H1 (cell line): ENCODE results near the gene RNF183. TPM values are rescaled to one million over a fixed set of nuclear protein-coding genes. Genes with fewer than 3 reads are reported as not detected.

Source experiments
- CTCF ChIA-PET: fragments of 300-600 bp; sonication (Branson Sonifier 250); formaldehyde crosslinking; loops from one replicate; lab custom pipeline; 2021; ENCODE audit not compliant: partially characterized antibody; lab: Charles Lee
- POLR2A ChIA-PET: fragments of 300-600 bp; sonication (Branson Sonifier 250); formaldehyde crosslinking; loops from one replicate; lab custom pipeline; 2021; ENCODE audit warnings: inconsistent platforms; ENCODE audit not compliant: partially characterized antibody; lab: Charles Lee
- DNase-seq, 2 experiments: peaks; one replicate each; pipeline versions ENCODE4 v3.0.0 to v3.0.0-alpha.2; 2010 to 2022; ENCODE audit warnings: low spot score in 2 of 2, low read depth in 1 of 2, mixed read lengths in 1 of 2
- FAIRE-seq: peaks from 2 replicates; lab custom pipeline; 2011; peaks lifted over from hg19 to GRCh38; lab: Jason Lieb, UNC
- H2AFZ ChIP-seq: 2 replicates; pipeline ENCODE4 v1.8.1; 2012; ENCODE audit warnings: low read length, inconsistent platforms
- H2AK5ac ChIP-seq: 2 replicates; pipeline ENCODE4 v1.6.1; 2013; ENCODE audit warnings: low read depth, low read length
- H2BK120ac ChIP-seq: replicated peaks from 2 replicates; pipeline ENCODE3; 2013; ENCODE audit warnings: low read depth, low read length, inconsistent platforms
- H2BK12ac ChIP-seq: 2 replicates; pipeline ENCODE4 v1.6.1; 2013; ENCODE audit warnings: low read depth, low read length
- H2BK15ac ChIP-seq: 2 replicates; pipeline ENCODE4 v1.6.1; 2013; ENCODE audit warnings: low read length
- H2BK20ac ChIP-seq: 2 replicates; pipeline ENCODE4 v1.6.1; 2013; ENCODE audit warnings: low read length
- H2BK5ac ChIP-seq: 2 replicates; pipeline ENCODE4 v1.6.1; 2013; ENCODE audit warnings: low read depth, low read length
- H3K14ac ChIP-seq: 2 replicates; pipeline ENCODE4 v1.6.1; 2013; ENCODE audit warnings: inconsistent platforms; ENCODE audit not compliant: insufficient read length
- H3K18ac ChIP-seq: 2 replicates; pipeline ENCODE4 v1.6.1; 2013; ENCODE audit warnings: low read length; ENCODE audit errors: extremely low read depth
- H3K23ac ChIP-seq: 2 replicates; pipeline ENCODE4 v1.6.1; 2013; ENCODE audit warnings: inconsistent platforms; ENCODE audit not compliant: insufficient read length
- H3K23me2 ChIP-seq: 2 replicates; pipeline ENCODE4 v1.6.1; 2013; ENCODE audit warnings: low read depth, low read length
- H3K27ac ChIP-seq: 2 replicates; pipeline ENCODE4 v1.6.1; 2011; ENCODE audit warnings: low read depth, low read length, inconsistent platforms
- H3K27me3 ChIP-seq, 4 experiments: replicated peaks in 1 of 4; 1 replicate in 1 of 4; 2 replicates in 3 of 4; pipeline versions ENCODE4 v1.6.1 to v1.8.1; 2011 to 2013; ENCODE audit warnings: low read length in 3 of 4, mild to moderate bottlenecking in 3 of 4, inconsistent platforms in 2 of 4, mixed read lengths in 2 of 4, moderate library complexity in 1 of 4; ENCODE audit not compliant: control insufficient read depth in 3 of 4, insufficient read depth in 3 of 4; ENCODE audit errors: extremely low read depth in 1 of 4
- H3K36me3 ChIP-seq, 4 experiments: 2 replicates each; pipeline versions ENCODE4 v1.6.1 to v1.8.1; 2011 to 2013; ENCODE audit warnings: mild to moderate bottlenecking in 4 of 4, low read length in 3 of 4, moderate library complexity in 2 of 4, control low read depth in 1 of 4, inconsistent platforms in 1 of 4; ENCODE audit not compliant: insufficient read depth in 4 of 4, control insufficient read depth in 2 of 4
- H3K4ac ChIP-seq: replicated peaks from 2 replicates; pipeline ENCODE3; 2013; ENCODE audit warnings: low read length, low read depth, mixed read lengths, inconsistent platforms; ENCODE audit not compliant: insufficient read length
- H3K4me1 ChIP-seq, 4 experiments: replicated peaks in 1 of 4; 1 replicate in 1 of 4; 2 replicates in 3 of 4; pipeline versions ENCODE4 v1.6.1 to v1.8.1; 2011 to 2013; ENCODE audit warnings: low read length in 3 of 4, inconsistent platforms in 2 of 4, mixed read lengths in 1 of 4; ENCODE audit not compliant: insufficient read depth in 4 of 4, control insufficient read depth in 3 of 4
- H3K4me2 ChIP-seq, 2 experiments: 2 replicates each; pipeline versions ENCODE4 v1.6.1 to v1.8.1; 2011 to 2013; ENCODE audit warnings: low read depth in 2 of 2, low read length in 2 of 2, control low read depth in 1 of 2, inconsistent platforms in 1 of 2, mild to moderate bottlenecking in 1 of 2; ENCODE audit not compliant: insufficient read depth in 1 of 2
- H3K4me3 ChIP-seq, 4 experiments: fragments of 200-600, 300-600 bp in 1 of 4; sonication (generic), shearing (Covaris generic), sonication (Bioruptor Twin) in 1 of 4; 2 replicates each; pipeline versions ENCODE4 v1.5.1 to v1.8.1; 2011 to 2016; ENCODE audit warnings: low read length in 4 of 4, low read depth in 3 of 4, control low read depth in 2 of 4, inconsistent platforms in 2 of 4, mild to moderate bottlenecking in 2 of 4, mixed read lengths in 1 of 4, moderate library complexity in 1 of 4; ENCODE audit not compliant: insufficient read depth in 2 of 4; ENCODE audit errors: extremely low read depth in 1 of 4
- H3K56ac ChIP-seq: replicated peaks from 2 replicates; pipeline ENCODE3; 2013; ENCODE audit warnings: low read depth, mild to moderate bottlenecking, mixed read lengths, low read length, inconsistent platforms; ENCODE audit not compliant: insufficient read length
- H3K79me1 ChIP-seq: 2 replicates; pipeline ENCODE4 v1.6.1; 2013; ENCODE audit warnings: low read depth, low read length, control low read depth
- H3K79me2 ChIP-seq, 2 experiments: 2 replicates each; pipeline versions ENCODE4 v1.6.1 to v1.8.1; 2012 to 2013; ENCODE audit warnings: low read length in 2 of 2, mild to moderate bottlenecking in 2 of 2, inconsistent platforms in 1 of 2; ENCODE audit not compliant: insufficient read depth in 2 of 2, control insufficient read depth in 1 of 2
- H3K9ac ChIP-seq, 4 experiments: replicated peaks in 1 of 4; 1 replicate in 1 of 4; 2 replicates in 3 of 4; pipeline versions ENCODE4 v1.6.1 to v1.8.1; 2011 to 2013; ENCODE audit warnings: low read depth in 3 of 4, low read length in 3 of 4, control low read depth in 2 of 4, mild to moderate bottlenecking in 2 of 4, moderate library complexity in 2 of 4, inconsistent platforms in 1 of 4; ENCODE audit errors: extremely low read depth in 1 of 4
- H3K9me3 ChIP-seq, 2 experiments: 2 replicates each; pipeline versions ENCODE4 v1.6.1 to v1.8.1; 2012 to 2013; ENCODE audit warnings: mild to moderate bottlenecking in 2 of 2, moderate library complexity in 2 of 2, control low read depth in 1 of 2, inconsistent platforms in 1 of 2, low read depth in 1 of 2, low read length in 1 of 2, mixed read lengths in 1 of 2; ENCODE audit not compliant: insufficient read depth in 2 of 2
- H4K20me1 ChIP-seq, 2 experiments: replicated peaks in 1 of 2; 2 replicates each; pipeline versions ENCODE3 to v1.8.1; 2011 to 2013; ENCODE audit warnings: inconsistent platforms in 2 of 2, low read length in 2 of 2, mild to moderate bottlenecking in 1 of 2; ENCODE audit not compliant: insufficient read depth in 2 of 2, control insufficient read depth in 1 of 2
- H4K5ac ChIP-seq: 2 replicates; pipeline ENCODE4 v1.6.1; 2013; ENCODE audit warnings: low read length, low read depth, mixed read lengths, inconsistent platforms; ENCODE audit not compliant: insufficient read length
- H4K8ac ChIP-seq: 2 replicates; pipeline ENCODE4 v1.8.0; 2013; ENCODE audit warnings: mild to moderate bottlenecking, moderate library complexity, low read length, inconsistent platforms; ENCODE audit not compliant: insufficient read depth; ENCODE audit errors: extremely low read depth
- H4K91ac ChIP-seq: replicated peaks from 2 replicates; pipeline ENCODE3; 2013; ENCODE audit warnings: low read length, mixed read lengths, inconsistent platforms; ENCODE audit not compliant: insufficient read length
- CBX5 ChIP-seq: fragments of 300-800, 300-1000 bp; sonication (generic); IDR thresholded peaks from 2 replicates; pipeline ENCODE4 v1.7.1; 2016; ENCODE audit warnings: antibody characterized with exemption, low read length, low read depth
- CEBPB ChIP-seq: IDR thresholded peaks from 2 replicates; pipeline ENCODE4 v1.6.1; 2012; ENCODE audit warnings: low read depth, low read length
- GABPA ChIP-seq: IDR thresholded peaks from 2 replicates; pipeline ENCODE4 v1.6.1; 2011; ENCODE audit warnings: mild to moderate bottlenecking, low read length, moderate library complexity, borderline replicate concordance; ENCODE audit not compliant: insufficient read depth
- HDAC2 ChIP-seq, 2 experiments: fragments of 300-600 bp in 1 of 2; sonication (generic) in 1 of 2; IDR thresholded peaks; 2 replicates each; pipeline ENCODE4 v1.6.1; 2011 to 2012; ENCODE audit warnings: low read depth in 2 of 2, low read length in 2 of 2, mild to moderate bottlenecking in 2 of 2, moderate library complexity in 2 of 2, borderline replicate concordance in 1 of 2, inconsistent platforms in 1 of 2
- SAP30 ChIP-seq: fragments of 300-600 bp; sonication (generic); IDR thresholded peaks from 2 replicates; pipeline ENCODE4 v1.7.1; 2012; ENCODE audit warnings: low read length, moderate library complexity, mild to moderate bottlenecking, inconsistent platforms; ENCODE audit not compliant: insufficient read depth, insufficient replicate concordance
- SIN3A ChIP-seq, 2 experiments: IDR thresholded peaks in 1 of 2; conservative IDR thresholded peaks in 1 of 2; 2 replicates each; pipeline ENCODE4 v1.6.1; 2011 to 2012; ENCODE audit warnings: low read length in 2 of 2, improper control_type of control experiment in 1 of 2, low read depth in 1 of 2, mild to moderate bottlenecking in 1 of 2
- WGBS, 2 experiments: shearing (Covaris generic) in 1 of 2; methylation state at CpG; one replicate each; pipeline versions ENCODE4 v1.1.6 to v1.1.7; 2013 to 2015; ENCODE audit warnings: low lambda C conversion rate in 2 of 2, mixed read lengths in 2 of 2, inconsistent platforms in 1 of 2, low coverage in 1 of 2, missing lambda C conversion rate in 1 of 2; ENCODE audit not compliant: insufficient replicate concordance in 2 of 2, insufficient coverage in 1 of 2, insufficient read length in 1 of 2; ENCODE audit errors: extremely low coverage in 1 of 2, missing lambda C conversion rate in 1 of 2; 5-methylcytosine and 5-hydroxymethylcytosine counted together
- polyA plus RNA-seq, 7 experiments: library from polyadenylated mRNA; depleted of rRNA in 3 of 7; stranded (reverse) in 5 of 7; unstranded in 2 of 7; fragments of >200 nt in 5 of 7; fragments of 200-250 nt in 2 of 7; gene quantifications; 1 replicate in 5 of 7; 2 replicates in 1 of 7; 4 replicates in 1 of 7; pipeline versions ENCODE4 v1.2.1 to v1.2.3, GENCODE V29; 2011 to 2013; ENCODE audit warnings: missing spikeins in 2 of 7, mixed read lengths in 2 of 7
- total RNA-seq: library from RNA; stranded (reverse); fragmentation: NEBNext Ultra II Directional; extraction: Animal tissue kit (Norgen Biotek cat#: 25700); gene quantifications from 2 replicates; pipeline ENCODE4 v1.2.1, GENCODE V29; 2021
- TF ChIP-seq, protein P1 (sequence below), 3 experiments: IDR thresholded peaks; 1 replicate in 2 of 3; 2 replicates in 1 of 3; pipeline versions ENCODE4 v1.5.1 to v1.6.1; 2011; ENCODE audit warnings: low read length in 3 of 3, mild to moderate bottlenecking in 3 of 3, inconsistent platforms in 2 of 3, low read depth in 1 of 3, moderate library complexity in 1 of 3; ENCODE audit not compliant: insufficient read depth in 1 of 3; ENCODE audit errors: control extremely low read depth in 1 of 3

The RNF183 gene
- total and polyA plus RNA-seq, 2 of the 8 experiments (the other 6 are each of a cell fraction or from before 2014, with no cell fraction given) = 0.15 TPM; not detected in 1

DNA sequence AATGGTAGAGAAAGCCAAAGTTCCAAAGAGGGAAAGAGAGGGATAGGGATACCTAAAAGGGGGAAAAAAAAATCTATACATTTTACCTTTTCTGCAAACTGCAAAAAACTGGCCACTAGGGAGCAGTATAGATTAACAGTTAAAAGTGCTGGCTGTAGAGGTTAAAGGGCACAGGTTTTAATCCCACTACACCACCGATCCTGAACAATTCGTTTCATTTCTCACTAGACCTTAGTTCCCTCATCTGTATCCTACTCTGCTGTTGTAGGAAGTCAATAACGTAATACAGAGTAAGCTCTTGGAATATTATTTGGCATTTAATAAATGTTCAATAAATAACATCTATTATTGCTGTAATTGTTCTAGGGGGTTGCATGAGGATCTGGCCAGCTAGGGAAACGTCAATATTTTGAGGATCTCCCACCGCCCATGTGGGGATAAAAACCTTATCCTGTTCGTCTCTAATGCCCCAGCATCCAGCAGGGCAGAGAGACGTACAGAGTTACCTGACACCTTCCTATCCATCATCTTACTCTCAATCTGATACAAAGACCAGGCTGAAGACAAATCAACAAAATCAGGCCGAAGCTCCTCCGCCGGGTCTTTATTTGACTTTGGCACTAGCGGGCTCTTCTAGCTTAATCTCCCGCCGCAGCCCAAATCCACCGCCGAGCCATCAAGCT, 28.6 kb downstream of the RNF183 start:
- Histone ChIP-seq H3K9me3 (no peaks in the 10 kb centered on the region), H3K23ac (no peak overlapping the region), H2AFZ (no peak overlapping the region), H2AK5ac (no peak overlapping the region), H3K23me2 (peaks cover 6% of the 10 kb centered on the region), H3K4ac (no peak overlapping the region), H3K4me3 (peak overlapping the region; percentile 68 to 98 (median 90)), H2BK5ac (peak overlapping the region; percentile 78; the same call in 1 of the 2 replicates), H2BK15ac (no peak overlapping the region), H4K5ac (no peak overlapping the region), H3K79me1 (no peaks in the 10 kb centered on the region; the same call in 1 of the 2 replicates), H3K56ac (no peak overlapping the region), H3K27ac (no peak overlapping the region; the same call in 1 of the 2 replicates), H3K4me1 (peaks cover 0 to 4% (median 0%) of the 10 kb centered on the region in 4 experiments; a peak in 1 of 7 replicates), H2BK12ac (no peak overlapping the region), H3K9ac (peak overlapping the region in 3 of 4 experiments; percentile 34 to 98 (median 35); a peak in 4 of 7 replicates), H3K36me3 (peaks cover 7 to 48% (median 32%) of the 10 kb centered on the region in 4 experiments), H2BK120ac (no peak overlapping the region), H3K4me2 (peak overlapping the region; percentile 61 to 83), H4K20me1 (no peaks in the 10 kb centered on the region), H3K14ac (no peak overlapping the region), H3K18ac (no peak overlapping the region), H2BK20ac (no peak overlapping the region), H4K91ac (no peak overlapping the region), H3K79me2 (peaks cover 0 to 18% of the 10 kb centered on the region in 2 experiments; a peak in 3 of 4 replicates), H3K27me3 (no peaks in the 10 kb centered on the region), H4K8ac (peak overlapping the region; percentile 81; the same call in 1 of the 2 replicates)
- POLR2A ChIA-PET = interaction anchor here (0.7 to 1.9 kb wide), 12 partner anchors 9 to 298 kb away, joined by 3 to 12 read pairs (median 4); partner anchors contain the start of genes C9orf43, FKBP15, POLE3 and SLC31A1
- FAIRE-seq (no peak), DNase-seq (no peak)
- 2% methylated on average over 15 of the region's 15 CpGs; no CpG with 5 or more reads in 1 of the 2 experiments for WGBS, 2 experiments
- CTCF ChIA-PET = interaction anchor here (0.5 to 5.0 kb wide), 42 partner anchors 10 to 407 kb away, joined by 3 to 35 read pairs (median 4); partner anchors contain the start of genes ALAD, BSPRY, C9orf43 and FKBP15
- TF ChIP-seq GABPA (no peak), HDAC2 (IDR thresholded peaks at IDR 0.05; ENCODE audit: borderline replicate concordance in 1 of 2, low read depth in 2 of 2, low read length in 2 of 2) (0 out of 4 replicates have a peak, but pooled peaks of 1 of the 2 experiments have one; percentile 15), CBX5 (no peak), CEBPB (no peak), SAP30 (peak; percentile 74), SIN3A (conservative IDR thresholded peaks at IDR 0.05 in 1 of 2, IDR thresholded peaks at IDR 0.05 in 1 of 2; ENCODE audit: low read depth in 1 of 2, low read length in 2 of 2) (peak in 1 of 2 experiments; percentile 78; a peak in 1 of 4 replicates)
- TF ChIP-seq, protein P1, sequence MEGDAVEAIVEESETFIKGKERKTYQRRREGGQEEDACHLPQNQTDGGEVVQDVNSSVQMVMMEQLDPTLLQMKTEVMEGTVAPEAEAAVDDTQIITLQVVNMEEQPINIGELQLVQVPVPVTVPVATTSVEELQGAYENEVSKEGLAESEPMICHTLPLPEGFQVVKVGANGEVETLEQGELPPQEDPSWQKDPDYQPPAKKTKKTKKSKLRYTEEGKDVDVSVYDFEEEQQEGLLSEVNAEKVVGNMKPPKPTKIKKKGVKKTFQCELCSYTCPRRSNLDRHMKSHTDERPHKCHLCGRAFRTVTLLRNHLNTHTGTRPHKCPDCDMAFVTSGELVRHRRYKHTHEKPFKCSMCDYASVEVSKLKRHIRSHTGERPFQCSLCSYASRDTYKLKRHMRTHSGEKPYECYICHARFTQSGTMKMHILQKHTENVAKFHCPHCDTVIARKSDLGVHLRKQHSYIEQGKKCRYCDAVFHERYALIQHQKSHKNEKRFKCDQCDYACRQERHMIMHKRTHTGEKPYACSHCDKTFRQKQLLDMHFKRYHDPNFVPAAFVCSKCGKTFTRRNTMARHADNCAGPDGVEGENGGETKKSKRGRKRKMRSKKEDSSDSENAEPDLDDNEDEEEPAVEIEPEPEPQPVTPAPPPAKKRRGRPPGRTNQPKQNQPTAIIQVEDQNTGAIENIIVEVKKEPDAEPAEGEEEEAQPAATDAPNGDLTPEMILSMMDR (IDR thresholded peaks at IDR 0.05; ENCODE audit: control extremely low read depth in 1 of 3, insufficient read depth in 1 of 3, low read depth in 1 of 3, low read length in 3 of 3) = peak in 2 of 3 experiments; percentile 42 to 68; a peak in 2 of 4 replicates
